ENCODE data around the gene SPTBN4. TPM values are rescaled to one million over a fixed set of nuclear protein-coding genes. Genes with fewer than 3 reads are reported as not detected.

Gene SPTBN4
- polyA plus RNA-seq, 1 of the 3 experiments (the other 2 are of a cell fraction): 3.1 TPM

GRCh38 chr19:40433391-40434216 lies 33.2 kb upstream of the SPTBN4 start:
- peak overlapping the region; percentile 87 for H3K4me2 ChIP-seq
- H3F3A ChIP-seq (replicated peaks; ENCODE audit: insufficient read depth): peaks cover 30% of the 10 kb centered on the region
- H2AFZ ChIP-seq (ENCODE audit: low read depth): peak overlapping the region; percentile 96
- POLR2A ChIA-PET: interaction anchor here (1.6 kb wide), 1 partner anchor 9 kb away, joined by 7 read pairs; no protein-coding TSS in a partner anchor
- H3K27ac ChIP-seq (ENCODE audit: low read depth in 2 of 2, low read length in 1 of 2): peak overlapping the region; percentile 84 to 96
- H3K79me2 ChIP-seq (ENCODE audit: insufficient read depth): 0 out of 2 replicates have a peak, but pooled peaks cover 5% of the 10 kb centered on the region
- no peaks in the 10 kb centered on the region for H3K36me3 ChIP-seq (replicated peaks in 1 of 2; ENCODE audit: control insufficient read depth in 1 of 2, insufficient read depth in 2 of 2, low read length in 1 of 2)
- DNase-seq: peak; percentile 95
- H3K4me1 ChIP-seq (ENCODE audit: control insufficient read depth in 1 of 2, insufficient read depth in 2 of 2, low read depth in 1 of 2, low read length in 1 of 2): peaks cover 5 to 11% of the 10 kb centered on the region in 2 experiments; a peak in 3 of 4 replicates
- H3K9me2 ChIP-seq: no peaks in the 10 kb centered on the region
- peak overlapping the region; percentile 90 for H3K9ac ChIP-seq
- H3K27me3 ChIP-seq (ENCODE audit: insufficient read depth): no peaks in the 10 kb centered on the region
- no peaks in the 10 kb centered on the region for H4K20me1 ChIP-seq (ENCODE audit: insufficient read depth)
- 8% methylated on average over 37 of the region's 50 CpGs for WGBS (ENCODE audit: low lambda C conversion rate)
- no peaks in the 10 kb centered on the region for H3K9me3 ChIP-seq
- CTCF ChIA-PET: interaction anchor here (0.9 to 1.8 kb wide), 6 partner anchors 9 to 201 kb away, joined by 3 to 6 read pairs (median 4); no protein-coding TSS in a partner anchor
- peak overlapping the region; percentile 30 to 67 for H3K4me3 ChIP-seq (ENCODE audit: low read depth in 2 of 2, low read length in 1 of 2)
- TF ChIP-seq CHD2 (IDR thresholded peaks at IDR 0.05; ENCODE audit: low read length, partially characterized antibody) (peak; percentile 88), NRF1 (IDR thresholded peaks at IDR 0.05; ENCODE audit: low read depth, low read length) (no peak), TCF12 (IDR thresholded peaks at IDR 0.05) (no peak; the same call in 1 of the 2 replicates), TEAD4 (IDR thresholded peaks at IDR 0.05; ENCODE audit: borderline replicate concordance, insufficient read depth) (peak; percentile 42; the same call in 1 of the 2 replicates), RAD21 (IDR thresholded peaks at IDR 0.05; ENCODE audit: low read length) (no peak; the same call in 1 of the 2 replicates), REST (IDR thresholded peaks at IDR 0.05; ENCODE audit: low read depth, low read length) (peak; percentile 39; the same call in 1 of the 2 replicates), MAX (IDR thresholded peaks at IDR 0.05; ENCODE audit: low read depth) (peak; percentile 84; the same call in 1 of the 2 replicates), POLR2AphosphoS5 (IDR thresholded peaks at IDR 0.05; ENCODE audit: low read depth, low read length) (peak; percentile 89), YY1 (IDR thresholded peaks at IDR 0.05; ENCODE audit: low read depth) (peak; percentile 69; the same call in 1 of the 2 replicates), TAF1 (IDR thresholded peaks at IDR 0.05; ENCODE audit: borderline replicate concordance, low read depth, low read length) (peak; percentile 83), NFIC (IDR thresholded peaks at IDR 0.05; ENCODE audit: borderline replicate concordance) (peak; percentile 49), FOXJ3 (CRISPR knock-in tag; IDR thresholded peaks at IDR 0.05) (no peak), MXI1 (IDR thresholded peaks at IDR 0.05; ENCODE audit: low read depth, low read length) (peak; percentile 43; the same call in 1 of the 2 replicates), PBX3 (IDR thresholded peaks at IDR 0.05) (0 out of 2 replicates have a peak, but pooled peaks have one; percentile 2), SIN3A (IDR thresholded peaks at IDR 0.05; ENCODE audit: borderline replicate concordance, low read depth, low read length) (0 out of 2 replicates have a peak, but pooled peaks have one; percentile 9)
